ENCODE data around the gene PLXNA2. TPM values are rescaled to one million over a fixed set of nuclear protein-coding genes. Genes with fewer than 3 reads are reported as not detected.

Gene PLXNA2
- total and polyA plus RNA-seq, 2 donors (not counting 1 experiment from before 2014, with no cell fraction given): 0.31 to 1.2 TPM

GRCh38 chr1:208142590-208143382, 101.4 kb downstream of the PLXNA2 start:
- Histone ChIP-seq H3K9me3 (ENCODE audit: control extremely low read depth in 1 of 3, control insufficient read depth in 2 of 3, insufficient read depth in 1 of 3, low read length in 2 of 3) (no peaks in the 10 kb centered on the region), H3K27ac (ENCODE audit: low read length in 2 of 2) (no peak overlapping the region), H3K9ac (ENCODE audit: low read length) (no peak overlapping the region), H4K20me1 (ENCODE audit: control insufficient read depth, insufficient read depth, low read length, poor library complexity, severe bottlenecking) (no peaks in the 10 kb centered on the region), H3K79me2 (ENCODE audit: control insufficient read depth, insufficient read depth, low read length) (no peaks in the 10 kb centered on the region), H3K4me2 (replicated peaks; ENCODE audit: low read depth, low read length, poor library complexity, severe bottlenecking) (no peak overlapping the region), H3K4me3 (ENCODE audit: control extremely low read depth in 1 of 5, extremely low read depth in 1 of 5, insufficient read depth in 1 of 5, low read depth in 2 of 5, low read length in 4 of 5) (no peak overlapping the region), H3K27me3 (replicated peaks in 1 of 4; ENCODE audit: control extremely low read depth in 1 of 4, control insufficient read depth in 3 of 4, insufficient read depth in 4 of 4, low read length in 3 of 4) (no peaks in the 10 kb centered on the region), H3K36me3 (replicated peaks in 1 of 2; ENCODE audit: control extremely low read depth in 1 of 2, control insufficient read depth in 1 of 2, extremely low read depth in 1 of 2, insufficient read depth in 2 of 2, low read length in 1 of 2) (no peaks in the 10 kb centered on the region), H2AFZ (ENCODE audit: insufficient read depth, low read depth, low read length, poor library complexity, severe bottlenecking) (no peak overlapping the region), H3K4me1 (ENCODE audit: control insufficient read depth in 2 of 2, insufficient read depth in 2 of 2, low read length in 2 of 2) (no peaks in the 10 kb centered on the region)
- intact Hi-C loops (cut with micrococcal nuclease): no loop called here
- Mint-ChIP-seq H3K27ac (no peak overlapping the region), H3K4me3 (no peak overlapping the region), H3K4me1 (no peaks in the 10 kb centered on the region), H3K27me3 (no peaks in the 10 kb centered on the region), H3K9me3 (ENCODE audit: insufficient read depth) (no peaks in the 10 kb centered on the region)
- CTCF ChIA-PET: interaction anchor here (0.7 kb wide), 1 partner anchor 259 kb away, joined by 3 read pairs; no protein-coding TSS in a partner anchor
- ATAC-seq (ENCODE audit: low read depth) (no peak), DNase-seq (no peak)
- TF ChIP-seq CTCF (IDR thresholded peaks at IDR 0.05): no peak
- TF ChIP-seq EZH2 (IDR thresholded peaks at IDR 0.05; ENCODE audit: borderline replicate concordance, insufficient read depth, low read depth, low read length, poor library complexity, severe bottlenecking): no peak
- POLR2A ChIA-PET: no interaction called here
- WGBS (ENCODE audit: insufficient coverage): 80% methylated on average over 3 of the region's 5 CpGs

GRCh38 chr1:208141610-208142192, 102.5 kb downstream of the PLXNA2 start:
- POLR2A ChIA-PET: no interaction called here
- TF ChIP-seq CTCF (IDR thresholded peaks at IDR 0.05) (no peak), EZH2 (IDR thresholded peaks at IDR 0.05; ENCODE audit: borderline replicate concordance, insufficient read depth, low read depth, low read length, poor library complexity, severe bottlenecking) (no peak)
- whole genome bisulfite sequencing (ENCODE audit: insufficient coverage): 83% methylated on average over 5 of the region's 5 CpGs
- Mint-ChIP-seq H3K4me3 (no peak overlapping the region), H3K27me3 (no peaks in the 10 kb centered on the region), H3K9me3 (ENCODE audit: insufficient read depth) (no peaks in the 10 kb centered on the region), H3K27ac (no peak overlapping the region), H3K4me1 (no peaks in the 10 kb centered on the region)
- DNase-seq (no peak), ATAC-seq (ENCODE audit: low read depth) (no peak)
- Histone ChIP-seq H3K79me2 (ENCODE audit: control insufficient read depth, insufficient read depth, low read length) (no peaks in the 10 kb centered on the region), H4K20me1 (ENCODE audit: control insufficient read depth, insufficient read depth, low read length, poor library complexity, severe bottlenecking) (no peaks in the 10 kb centered on the region), H3K4me1 (ENCODE audit: control insufficient read depth in 2 of 2, insufficient read depth in 2 of 2, low read length in 2 of 2) (no peaks in the 10 kb centered on the region), H3K36me3 (replicated peaks in 1 of 2; ENCODE audit: control extremely low read depth in 1 of 2, control insufficient read depth in 1 of 2, extremely low read depth in 1 of 2, insufficient read depth in 2 of 2, low read length in 1 of 2) (no peaks in the 10 kb centered on the region), H3K27ac (ENCODE audit: low read length in 2 of 2) (no peak overlapping the region), H2AFZ (ENCODE audit: insufficient read depth, low read depth, low read length, poor library complexity, severe bottlenecking) (no peak overlapping the region), H3K4me3 (ENCODE audit: control extremely low read depth in 1 of 5, extremely low read depth in 1 of 5, insufficient read depth in 1 of 5, low read depth in 2 of 5, low read length in 4 of 5) (no peak overlapping the region), H3K27me3 (replicated peaks in 1 of 4; ENCODE audit: control extremely low read depth in 1 of 4, control insufficient read depth in 3 of 4, insufficient read depth in 4 of 4, low read length in 3 of 4) (no peaks in the 10 kb centered on the region), H3K9ac (ENCODE audit: low read length) (no peak overlapping the region), H3K4me2 (replicated peaks; ENCODE audit: low read depth, low read length, poor library complexity, severe bottlenecking) (no peak overlapping the region), H3K9me3 (ENCODE audit: control extremely low read depth in 1 of 3, control insufficient read depth in 2 of 3, insufficient read depth in 1 of 3, low read length in 2 of 3) (no peaks in the 10 kb centered on the region)
- CTCF ChIA-PET: interaction anchor here (0.7 kb wide), 1 partner anchor 10 kb away, joined by 3 read pairs; no protein-coding TSS in a partner anchor
- intact Hi-C loops (cut with micrococcal nuclease): no loop called here
